Esophagus muscularis mucosa (tissue), 4 donors: ENCODE data around the gene ITLN1. TPM values are rescaled to one million over a fixed set of nuclear protein-coding genes. Genes with fewer than 3 reads are reported as not detected.
A peak's percentile ranks its signal among the peaks of the same experiment; 100 is the strongest.

Experiments used
- DNase-seq: peaks from one replicate; pipeline ENCODE4 v3.0.0-alpha.2; 2017; ENCODE audit errors: extremely low spot score
- H3K27ac ChIP-seq, 4 donors: fragments of 200-600 bp; sonication (generic); replicated peaks in 1 of 4; 1 replicate in 3 of 4; 2 replicates in 1 of 4; pipeline ENCODE4 v1.5.1; 2016 to 2019; ENCODE audit warnings: mild to moderate bottlenecking in 1 of 4
- H3K27me3 ChIP-seq, 4 donors: fragments of 200-600 bp; sonication (generic); one replicate each; pipeline versions ENCODE4 v1.5.1 to v1.6.0; 2016 to 2019
- H3K36me3 ChIP-seq, 4 donors: fragments of 200-600 bp; sonication (generic); one replicate each; pipeline ENCODE4 v1.5.1; 2016 to 2019
- H3K4me1 ChIP-seq, 4 donors: fragments of 200-600 bp; sonication (generic); one replicate each; pipeline ENCODE4 v1.5.1; 2016 to 2019
- H3K4me3 ChIP-seq, 4 donors: fragments of 200-600 bp; sonication (generic); 1 replicate in 2 of 4; 2 replicates in 2 of 4; pipeline ENCODE4 v1.5.1; 2016 to 2019; ENCODE audit warnings: mild to moderate bottlenecking in 4 of 4, moderate library complexity in 1 of 4
- H3K9me3 ChIP-seq, 4 donors: fragments of 200-600 bp; sonication (generic); 1 replicate in 3 of 4; 2 replicates in 1 of 4; pipeline ENCODE4 v1.5.1; 2016 to 2019
- CTCF ChIP-seq, 3 experiments: fragments of 200-600 bp in 2 of 3; fragments of 450-650 bp in 1 of 3; sonication (generic) in 2 of 3; IDR thresholded peaks; one replicate each; pipeline ENCODE4 v1.5.1; 2017 to 2019; ENCODE audit warnings: antibody characterized with exemption in 3 of 3, mild to moderate bottlenecking in 2 of 3, moderate library complexity in 1 of 3
- EP300 ChIP-seq: sonication (generic); formaldehyde crosslinking; IDR thresholded peaks from one replicate; pipeline ENCODE4 v1.6.1; 2017; ENCODE audit warnings: antibody characterized with exemption
- POLR2A ChIP-seq: fragments of 450-650 bp; IDR thresholded peaks from one replicate; pipeline ENCODE4 v1.6.1; 2017; ENCODE audit warnings: antibody characterized with exemption, moderate library complexity, mild to moderate bottlenecking, low read depth
- POLR2AphosphoS5 ChIP-seq, 2 donors: sonication (generic); formaldehyde crosslinking; IDR thresholded peaks; one replicate each; pipeline ENCODE4 v1.6.1; 2017; ENCODE audit warnings: antibody characterized with exemption in 2 of 2
- WGBS: methylation state at CpG from one replicate; pipeline ENCODE4 v1.1.5; 2018; 5-methylcytosine and 5-hydroxymethylcytosine counted together
- intact Hi-C: fragments of 100-400 bp; cut with DNase I; formaldehyde crosslinking; loops from one replicate; pipeline ENCODE4 v1.15.1; 2023
- total RNA-seq, 4 donors: library from RNA; depleted of rRNA; stranded (reverse); fragments of >200 nt; gene quantifications; one replicate each; pipeline versions ENCODE4 v1.1.0 to v1.2.1, GENCODE V29; 2016

ITLN1 gene
- total RNA-seq, 4 donors from 2014 or later: 0.66 to 2.2 TPM; not detected in 2

GRCh38 chr1:160866001-160866694 is 18.8 kb downstream of the ITLN1 start:
- peak; percentile 47 for DNase-seq
- no peak for TF ChIP-seq EP300
- no peak for TF ChIP-seq CTCF (IDR thresholded peaks at IDR 0.05)
- TF ChIP-seq POLR2A: no peak
- no peak for TF ChIP-seq POLR2AphosphoS5 (IDR thresholded peaks at IDR 0.05)
- intact Hi-C loops: no loop called here
- no peak overlapping the region for H3K4me3 ChIP-seq
- no peaks in the 10 kb centered on the region for H3K4me1 ChIP-seq
- H3K9me3 ChIP-seq: no peaks in the 10 kb centered on the region
- peaks cover 0 to 23% (median 0%) of the 10 kb centered on the region in 4 donors for H3K27me3 ChIP-seq
- no peaks in the 10 kb centered on the region for H3K36me3 ChIP-seq
- H3K27ac ChIP-seq: no peak overlapping the region

DNA sequence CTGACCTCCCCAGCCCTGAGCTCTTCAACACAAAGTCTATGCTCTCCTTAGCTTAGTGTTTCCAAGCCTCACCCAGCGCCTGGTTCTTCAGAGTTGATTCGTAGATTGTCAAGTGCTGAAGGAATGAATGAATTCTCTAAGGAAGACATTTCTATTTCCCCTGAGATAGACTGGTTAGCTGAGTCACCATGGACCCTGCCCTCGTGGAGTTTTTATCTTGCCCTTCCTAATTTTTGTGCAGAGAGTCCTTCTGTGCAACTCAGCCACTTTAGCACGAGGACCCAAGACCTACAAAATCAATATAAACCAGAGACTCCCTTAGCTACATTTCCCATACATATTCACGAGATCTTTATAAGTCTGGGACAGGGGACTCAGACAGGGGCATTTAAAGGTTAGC is 19.6 kb downstream of the ITLN1 start:
- peak; percentile 68 for DNase-seq
- H3K4me3 ChIP-seq: no peak overlapping the region
- peaks cover 0 to 25% (median 0%) of the 10 kb centered on the region in 4 donors for H3K27me3 ChIP-seq
- H3K9me3 ChIP-seq: no peaks in the 10 kb centered on the region
- TF ChIP-seq EP300 (no peak), CTCF (IDR thresholded peaks at IDR 0.05) (no peak), POLR2AphosphoS5 (IDR thresholded peaks at IDR 0.05) (no peak), POLR2A (no peak)
- H3K4me1 ChIP-seq: no peaks in the 10 kb centered on the region
- H3K27ac ChIP-seq: no peak overlapping the region
- no peaks in the 10 kb centered on the region for H3K36me3 ChIP-seq
- 78% methylated on average over 5 of the region's 5 CpGs for WGBS
- intact Hi-C loops: no loop called here

- no peaks in the 10 kb centered on the region for H3K9me3 ChIP-seq
- H3K4me3 ChIP-seq: no peak overlapping the region
- intact Hi-C loops: no loop called here
- 45% methylated on average over 2 of the region's 2 CpGs for WGBS
- TF ChIP-seq POLR2AphosphoS5 (IDR thresholded peaks at IDR 0.05) (no peak), CTCF (IDR thresholded peaks at IDR 0.05) (no peak), POLR2A (no peak), EP300 (no peak)
- peaks cover 0 to 25% (median 0%) of the 10 kb centered on the region in 4 donors for H3K27me3 ChIP-seq
- H3K27ac ChIP-seq: no peak overlapping the region
- H3K36me3 ChIP-seq: no peaks in the 10 kb centered on the region
- peak; percentile 53 for DNase-seq
- H3K4me1 ChIP-seq: no peaks in the 10 kb centered on the region
Observed at GRCh38 chr1:160864173-160864572, 20.8 kb downstream of the ITLN1 start.

DNA sequence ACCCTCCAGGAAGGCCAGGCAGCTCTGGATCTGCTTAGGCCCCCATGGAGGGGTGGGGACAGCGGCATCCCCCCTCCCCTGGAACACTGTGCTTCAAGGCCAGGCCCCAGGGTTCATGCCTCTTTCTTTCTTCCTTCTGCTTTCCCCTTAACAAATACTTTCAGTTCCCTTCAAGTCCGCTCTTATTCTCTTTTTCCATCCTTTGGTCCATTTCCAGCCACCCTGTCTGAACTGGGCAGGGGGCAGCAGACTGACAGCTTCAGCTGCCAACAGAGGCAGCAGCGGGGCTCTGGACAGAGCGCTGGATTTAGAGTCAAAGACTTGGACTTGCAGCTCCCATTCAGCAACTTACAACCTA is 21.2 kb downstream of the ITLN1 start:
- peaks cover 0 to 25% (median 0%) of the 10 kb centered on the region in 4 donors for H3K27me3 ChIP-seq
- DNase-seq: peak; percentile 60
- H3K27ac ChIP-seq: no peak overlapping the region
- no peaks in the 10 kb centered on the region for H3K4me1 ChIP-seq
- no peak for TF ChIP-seq POLR2A
- H3K36me3 ChIP-seq: no peaks in the 10 kb centered on the region
- H3K4me3 ChIP-seq: no peak overlapping the region
- 65% methylated on average over 4 of the region's 4 CpGs for WGBS
- no peaks in the 10 kb centered on the region for H3K9me3 ChIP-seq
- intact Hi-C loops: no loop called here

- intact Hi-C loops: no loop called here
- peaks cover 0 to 25% (median 0%) of the 10 kb centered on the region in 4 donors for H3K27me3 ChIP-seq
- H3K27ac ChIP-seq: no peak overlapping the region
- no peaks in the 10 kb centered on the region for H3K36me3 ChIP-seq
- 75% methylated on average over 11 of the region's 11 CpGs for WGBS
- DNase-seq: no peak
- no peak overlapping the region for H3K4me3 ChIP-seq
- TF ChIP-seq POLR2A (no peak), CTCF (IDR thresholded peaks at IDR 0.05) (no peak), EP300 (no peak), POLR2AphosphoS5 (IDR thresholded peaks at IDR 0.05) (no peak)
- H3K4me1 ChIP-seq: no peaks in the 10 kb centered on the region
- H3K9me3 ChIP-seq: no peaks in the 10 kb centered on the region
Observed at GRCh38 chr1:160863061-160863773, 21.8 kb downstream of the ITLN1 start.
